NCI-H524 treated with DMSO at 0.1 percent for 48 hours (cell line): ENCODE measurements around the gene HLA-C.
"Not testable (repeated sequence)": the region's sequence is repeated elsewhere in the genome, so short reads cannot be mapped to it uniquely, and the experiment has no call there.

Experiments used
- DNase-seq: peaks from one replicate; lab custom pipeline; 2025; lab: John Stamatoyannopoulos, UW

Gene HLA-C

DNA sequence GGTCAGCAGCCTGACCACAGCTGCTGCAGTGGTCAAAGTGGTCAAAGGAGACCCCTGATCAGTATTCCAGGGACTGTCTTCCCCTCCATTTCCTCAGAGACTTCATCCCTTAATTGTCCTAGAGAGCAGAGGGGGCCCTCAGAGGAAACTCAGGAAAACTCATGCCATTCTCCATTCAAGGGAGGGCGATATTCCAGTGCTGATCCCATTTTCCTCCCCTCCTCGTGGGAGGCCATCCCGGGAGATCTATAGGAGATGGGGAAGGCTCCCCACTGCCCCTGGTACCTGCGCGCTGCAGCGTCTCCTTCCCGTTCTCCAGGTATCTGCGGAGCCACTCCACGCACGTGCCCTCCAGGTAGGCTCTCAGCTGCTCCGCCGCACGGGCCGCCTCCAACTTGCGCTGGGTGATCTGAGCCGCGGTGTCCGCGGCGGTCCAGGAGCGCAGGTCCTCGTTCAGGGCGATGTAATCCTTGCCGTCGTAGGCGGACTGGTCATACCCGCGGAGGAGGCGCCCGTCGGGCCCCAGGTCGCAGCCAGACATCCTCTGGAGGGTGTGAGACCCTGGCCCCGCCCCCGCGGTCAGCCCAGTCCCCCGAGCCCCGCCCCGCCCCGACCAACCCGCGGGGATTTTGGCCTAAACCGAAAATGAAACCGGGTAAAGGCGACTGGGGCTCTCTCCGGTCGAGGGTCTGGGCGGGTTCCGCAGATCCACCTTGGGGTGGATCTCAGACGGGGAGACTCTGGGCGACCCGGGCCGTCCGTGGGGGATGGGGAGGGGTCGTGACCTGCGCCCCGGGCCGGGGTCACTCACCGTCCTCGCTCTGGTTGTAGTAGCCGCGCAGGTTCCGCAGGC lies 878 bp downstream of the HLA-C start:
- DNase-seq, result no peak

DNA sequence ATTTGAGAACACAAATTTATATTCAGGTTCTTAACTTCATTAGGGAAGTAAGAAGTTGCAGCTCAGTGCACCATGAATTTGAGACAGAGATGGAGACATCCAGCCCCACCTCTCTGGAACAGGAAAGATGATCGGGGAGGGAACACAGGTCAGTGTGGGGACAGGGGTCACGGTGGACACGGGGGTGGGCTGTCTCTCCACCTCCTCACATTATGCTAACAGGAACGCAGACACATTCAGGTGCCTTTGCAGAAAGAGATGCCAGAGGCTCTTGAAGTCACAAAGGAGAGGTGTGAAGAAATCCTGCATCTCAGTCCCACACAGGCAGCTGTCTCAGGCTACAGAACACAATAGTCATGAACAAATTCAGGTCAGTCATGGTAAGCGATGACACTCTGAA lies 3.1 kb downstream of the HLA-C start:
- no peak for DNase-seq

DNA sequence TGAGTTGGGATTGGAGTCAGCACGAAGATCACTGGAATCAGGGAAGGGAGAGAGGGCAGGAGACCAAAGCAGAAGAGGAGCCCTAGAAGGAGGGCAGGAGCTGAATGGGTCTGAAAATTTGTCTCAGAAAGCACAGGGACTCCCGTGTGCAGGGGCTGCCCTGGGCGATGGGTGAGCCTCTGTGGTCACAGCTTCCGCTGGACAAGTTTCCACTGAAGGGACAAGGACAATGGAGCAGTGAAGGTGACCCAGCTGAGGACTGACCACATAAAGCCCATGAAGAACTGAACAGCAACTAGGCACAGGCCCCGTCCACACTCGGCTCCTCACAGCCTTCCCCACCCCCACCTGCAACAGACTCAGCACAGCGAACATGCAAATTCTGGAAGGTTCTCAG lies 3.5 kb downstream of the HLA-C start:
- no peak for DNase-seq

DNA sequence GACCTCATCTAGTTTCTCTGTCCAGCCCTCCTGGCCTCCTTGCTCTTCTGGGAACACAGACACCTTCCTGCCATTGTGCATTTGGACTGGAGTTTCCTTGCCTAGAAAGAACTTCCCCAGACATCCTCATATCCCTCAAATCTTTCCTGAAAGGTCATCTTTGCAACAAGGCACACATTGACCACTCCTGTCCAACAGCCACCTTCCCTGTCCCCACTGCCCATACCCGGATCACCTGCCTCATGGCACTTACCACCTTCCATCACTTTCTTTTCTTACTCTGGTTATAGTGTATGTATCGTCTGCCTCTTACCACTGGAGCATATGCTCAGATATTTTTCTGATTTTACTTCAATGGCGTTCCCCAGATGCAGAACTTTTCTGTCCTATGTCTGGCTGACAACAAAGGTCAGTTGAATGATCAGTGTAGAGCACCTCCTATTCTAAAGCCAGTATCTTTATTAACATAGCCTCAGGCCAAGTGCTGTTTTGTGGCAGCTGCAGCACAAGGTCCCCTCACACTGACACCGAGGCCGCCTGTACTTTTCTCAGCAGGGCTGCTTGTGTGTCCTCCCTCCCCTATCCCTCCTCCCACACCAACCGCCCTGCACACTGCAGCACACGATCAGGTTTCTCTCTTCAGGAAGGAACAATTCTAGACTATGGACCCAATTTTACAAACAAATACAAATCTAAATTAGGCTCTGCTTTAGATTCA lies 4.1 kb downstream of the HLA-C start:
- no peak for DNase-seq

DNA sequence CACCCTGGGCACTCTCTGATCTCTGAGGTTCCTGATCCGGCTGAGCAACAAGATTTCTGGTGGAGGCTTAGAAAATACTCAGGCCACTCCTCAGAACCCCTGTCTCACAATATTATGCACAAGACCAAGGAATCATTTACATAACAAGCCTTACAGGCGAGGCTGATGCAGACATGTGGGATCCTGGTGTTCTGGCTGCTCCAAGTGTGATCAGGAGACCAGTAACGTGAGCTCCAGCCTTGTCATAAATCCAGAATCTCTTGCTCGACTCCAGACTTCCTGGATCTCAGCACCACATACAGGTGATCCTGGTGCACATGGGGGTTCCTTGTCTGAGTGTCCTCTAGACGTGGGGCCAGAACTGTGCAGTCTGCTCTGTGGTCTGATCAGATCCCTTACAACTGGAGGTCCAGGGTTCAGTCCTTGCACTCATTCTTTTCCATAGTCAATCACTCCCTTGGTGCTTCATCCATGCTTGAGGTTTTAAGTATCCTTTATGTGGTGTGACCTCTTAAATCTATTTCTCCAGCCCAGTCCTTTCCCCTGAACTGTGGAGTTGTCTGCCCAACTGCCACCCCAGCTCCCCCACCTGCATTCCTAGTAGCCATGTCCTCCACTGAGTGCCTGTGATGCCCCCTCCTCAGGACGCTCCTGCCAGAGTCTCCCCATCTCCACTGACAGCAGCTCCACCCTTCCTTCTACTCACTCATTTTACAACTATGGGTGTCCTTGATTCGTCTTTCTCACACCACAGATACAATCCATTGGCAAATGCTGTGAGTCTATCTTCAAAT lies 5.1 kb downstream of the HLA-C start:
- no peak for DNase-seq

DNA sequence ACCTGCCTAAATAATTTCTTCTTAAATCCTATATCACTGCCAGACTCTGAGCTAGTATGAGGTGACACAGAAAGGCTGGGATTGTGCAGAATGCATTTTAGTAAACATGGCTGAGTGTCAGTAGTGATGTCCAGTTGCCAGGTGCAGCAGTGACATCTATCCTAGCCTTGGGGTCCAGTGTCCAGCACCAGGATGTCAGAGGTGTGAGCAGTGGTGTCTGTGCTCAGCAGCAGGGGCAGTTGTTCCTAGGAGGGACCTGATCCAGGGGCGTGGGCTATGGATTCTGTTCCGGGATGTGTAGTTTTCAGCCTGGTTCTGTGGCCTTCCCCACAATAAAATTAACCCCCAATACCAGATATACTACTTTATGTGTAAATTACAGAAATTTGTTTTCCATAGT lies 6.0 kb downstream of the HLA-C start:
- DNase-seq, result no peak

DNA sequence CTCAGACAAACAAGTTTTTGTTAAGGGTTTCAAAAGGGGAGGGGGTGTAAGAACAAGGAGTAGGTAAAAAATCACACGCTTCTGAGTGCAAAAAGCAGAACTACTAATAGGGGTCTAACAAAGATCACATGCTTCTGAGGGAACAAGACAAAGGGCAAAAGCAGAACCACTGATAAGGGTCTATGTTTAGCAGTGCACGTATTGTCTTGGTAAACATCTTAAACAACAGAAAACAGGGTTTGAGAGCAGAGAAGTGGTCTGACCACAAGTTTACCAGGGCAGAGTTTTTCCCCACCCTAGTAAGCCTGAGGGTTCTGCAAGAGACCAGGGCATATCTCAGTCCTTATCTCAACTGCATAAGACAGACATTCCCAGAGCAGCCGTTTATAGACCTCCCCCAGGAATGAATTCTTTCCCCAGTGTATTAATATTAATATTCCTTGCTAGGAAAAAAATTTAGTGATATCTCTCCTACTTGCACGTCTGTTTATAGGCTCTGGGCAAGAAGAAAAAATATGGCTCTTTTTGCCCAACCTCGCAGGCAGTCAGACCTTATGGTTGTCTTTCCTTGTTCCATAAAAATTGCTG lies 8.5 kb downstream of the HLA-C start:
- DNase-seq, result not testable (repeated sequence)

DNA sequence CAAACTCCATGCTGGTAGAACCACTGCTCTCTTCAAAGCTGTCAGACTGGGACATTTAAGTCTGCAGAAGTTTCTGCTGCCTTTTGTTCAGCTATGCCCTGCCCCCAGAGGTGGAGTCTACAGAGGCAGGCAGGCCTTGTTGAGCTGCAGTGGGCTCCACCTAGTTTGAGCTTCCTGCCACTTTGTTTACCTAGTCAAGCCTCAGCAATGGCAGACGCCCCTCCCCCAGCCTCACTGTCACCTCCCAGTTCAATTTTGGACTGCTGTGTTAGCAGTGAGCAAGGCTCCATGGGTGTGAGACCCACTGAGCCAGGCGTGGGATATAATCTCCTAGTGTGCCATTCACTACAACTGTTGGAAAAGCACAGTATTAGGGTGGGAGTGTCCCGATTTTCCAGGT lies 11.9 kb downstream of the HLA-C start:
- DNase-seq, result not testable (repeated sequence)

DNA sequence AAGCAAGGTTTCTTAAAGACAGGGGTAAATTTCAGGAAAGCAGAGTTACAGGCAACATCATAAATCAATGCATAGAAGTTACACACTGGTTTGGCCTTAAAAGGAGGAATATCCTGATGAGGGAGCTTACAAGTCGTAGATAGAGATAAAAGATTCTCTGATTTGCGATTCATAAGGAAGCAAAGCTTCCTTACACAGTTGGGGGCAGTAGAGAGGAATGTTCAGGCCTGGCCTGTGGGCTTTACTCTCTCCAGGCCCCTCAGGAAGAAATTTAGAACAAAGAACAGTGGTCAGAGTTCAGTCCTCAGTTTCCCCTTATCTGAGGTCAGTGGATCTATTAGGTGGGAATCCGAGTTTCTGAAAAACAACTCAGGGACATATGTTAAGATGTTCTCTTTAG lies 19.3 kb downstream of the HLA-C start:
- DNase-seq, result no peak

DNA sequence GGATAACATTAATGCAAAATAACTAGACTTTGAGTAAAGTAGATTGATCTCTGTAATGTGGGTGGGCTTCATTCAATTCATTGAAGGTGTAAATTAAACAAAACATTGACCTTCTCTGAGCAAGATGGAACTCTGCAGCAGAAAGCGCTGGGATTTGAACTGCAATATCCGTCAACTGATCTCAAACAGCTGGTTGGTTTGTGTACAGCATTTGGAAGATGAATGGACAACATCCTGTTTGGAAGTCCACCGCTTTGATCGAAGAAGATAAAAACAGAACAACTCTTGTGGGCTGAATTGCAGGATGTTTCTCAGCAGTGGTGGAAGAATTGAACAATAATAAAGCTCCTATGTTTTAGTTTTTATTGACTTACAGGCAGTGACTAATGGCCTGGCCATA lies 20.6 kb downstream of the HLA-C start:
- no peak for DNase-seq

DNA sequence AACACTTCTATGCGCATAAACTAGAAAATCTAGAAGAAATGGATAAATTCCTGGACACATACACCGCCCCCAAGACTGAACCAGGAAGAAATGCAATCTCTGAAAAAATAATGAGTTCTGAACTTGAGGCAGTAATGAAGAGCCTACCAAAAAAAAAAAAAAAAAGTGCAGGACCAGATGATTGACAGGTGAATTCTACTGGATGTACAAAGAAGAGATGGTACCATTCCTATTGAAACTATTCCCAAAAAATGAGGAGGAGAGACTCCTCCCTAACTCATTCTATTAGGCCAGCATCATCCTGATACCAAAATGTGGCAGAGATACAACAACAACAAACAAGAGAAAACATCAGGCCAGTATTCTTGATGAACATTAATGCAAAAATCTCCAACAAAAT lies 22.7 kb downstream of the HLA-C start:
- no peak for DNase-seq

DNA sequence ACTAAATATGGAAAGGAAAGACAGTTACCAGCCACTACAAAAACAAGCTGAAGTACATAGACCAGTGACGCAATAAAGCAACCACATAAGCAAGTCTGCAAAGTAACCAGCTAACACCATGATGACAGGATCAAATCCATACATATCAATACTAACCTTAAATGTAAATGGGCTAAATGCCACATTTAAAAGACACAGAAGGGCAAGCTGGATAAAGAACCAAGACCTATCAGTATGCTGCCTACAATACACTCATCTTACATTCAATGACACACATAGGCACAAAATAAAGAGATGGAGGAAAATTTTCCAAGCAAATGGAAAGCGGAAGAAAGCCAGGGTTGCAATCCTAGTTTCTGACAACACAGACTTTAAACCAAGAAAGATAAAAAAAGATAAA lies 24.1 kb downstream of the HLA-C start:
- DNase-seq, result no peak

DNA sequence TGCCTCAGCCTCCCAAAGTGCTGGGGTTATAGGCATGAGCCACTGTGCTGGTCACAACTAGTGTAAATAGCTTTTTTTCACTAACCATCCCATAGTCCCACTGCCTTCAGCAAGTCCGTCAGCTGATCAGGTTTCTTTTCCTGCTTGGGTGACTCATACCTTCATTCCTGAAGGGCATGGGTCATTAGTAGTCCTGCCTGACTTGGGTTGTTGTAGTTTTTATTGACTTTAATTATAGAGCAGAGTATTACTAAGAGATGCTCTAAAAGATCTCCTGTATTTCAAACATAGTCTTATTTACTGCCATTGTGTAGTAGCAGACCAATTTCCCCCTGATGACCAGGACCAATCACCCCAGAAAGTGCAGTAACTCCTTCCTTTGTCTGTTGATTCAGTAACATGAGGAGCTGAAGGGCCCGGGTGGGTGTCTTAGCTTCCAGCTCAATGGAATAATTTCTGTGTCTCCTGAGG lies 25.8 kb downstream of the HLA-C start:
- no peak for DNase-seq

DNA sequence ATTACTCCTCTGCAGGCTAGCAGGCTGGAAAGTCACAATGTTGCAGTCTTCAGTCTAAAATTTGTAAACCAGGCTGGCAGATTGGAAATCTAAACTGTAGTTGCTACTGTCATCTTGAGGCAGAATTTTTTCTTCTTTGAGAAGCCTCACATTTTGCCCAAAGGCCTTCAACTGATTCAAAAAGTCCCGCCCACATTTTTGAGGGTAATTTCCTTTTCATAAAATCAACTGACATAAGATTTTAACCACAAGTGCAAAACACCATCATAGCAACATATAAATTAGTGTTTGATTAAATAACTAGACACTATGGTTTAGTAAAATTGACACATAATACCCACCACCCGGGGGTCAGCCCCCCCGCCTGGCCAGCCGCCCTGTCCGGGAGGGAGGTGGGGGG lies 28.4 kb downstream of the HLA-C start:
- no peak for DNase-seq

DNA sequence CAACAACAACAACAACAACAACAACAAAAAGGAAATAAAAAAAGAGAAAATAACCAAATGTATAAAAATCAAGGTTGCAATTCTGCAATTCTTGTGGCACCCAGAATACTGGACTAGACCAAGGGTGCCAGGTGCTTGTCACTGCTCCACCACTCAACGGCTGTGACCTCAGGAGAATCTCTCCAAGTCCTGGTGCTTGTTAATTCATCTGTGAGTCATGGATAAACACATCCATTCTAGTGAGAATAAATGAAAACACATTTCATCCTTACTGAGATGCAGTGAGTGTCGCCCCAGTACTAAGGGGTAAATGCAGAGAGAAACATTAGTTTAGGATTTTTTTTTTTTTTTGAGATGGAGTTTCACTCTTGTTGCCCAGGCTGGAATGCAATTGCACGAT lies 32.0 kb downstream of the HLA-C start:
- no peak for DNase-seq

DNA sequence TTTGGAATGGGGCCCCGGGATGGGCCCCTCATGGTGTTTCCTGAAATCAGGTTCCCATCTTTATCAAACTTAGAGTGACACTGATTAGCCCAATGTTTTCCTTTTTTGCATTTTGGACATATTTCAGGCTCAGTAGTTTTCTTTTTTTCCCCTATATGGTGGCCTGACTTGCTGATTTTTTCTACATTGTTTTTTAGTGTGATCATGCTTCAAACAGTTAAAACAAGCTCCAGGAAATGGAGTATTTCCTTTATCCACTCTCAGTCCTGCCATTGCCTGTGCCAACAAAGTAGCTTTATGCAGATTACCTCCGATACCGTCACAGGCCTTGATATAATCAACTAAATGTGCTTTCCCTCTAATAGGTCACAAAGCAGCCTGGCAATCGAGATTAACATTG lies 37.8 kb downstream of the HLA-C start:
- not testable (repeated sequence) for DNase-seq

DNA sequence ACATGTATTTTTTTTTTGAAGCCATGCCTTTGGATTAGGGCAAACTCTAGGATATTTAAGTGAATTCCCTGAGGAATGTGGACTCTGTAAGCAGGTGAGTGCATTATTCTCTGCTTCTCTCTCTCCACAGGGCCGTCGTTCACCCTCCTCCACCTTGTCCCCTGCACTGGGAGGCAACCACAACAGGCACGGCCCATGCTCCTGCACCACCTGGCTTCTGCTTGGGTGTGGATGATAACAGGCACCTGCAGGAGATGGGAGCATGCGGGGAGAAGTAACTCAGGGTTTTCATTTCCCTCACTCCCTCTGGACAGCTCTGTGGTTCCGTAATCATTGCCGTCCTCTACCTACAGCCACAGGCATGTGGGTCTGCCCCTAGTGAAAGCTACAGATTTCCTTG lies 43.4 kb downstream of the HLA-C start:
- DNase-seq, result no peak

DNA sequence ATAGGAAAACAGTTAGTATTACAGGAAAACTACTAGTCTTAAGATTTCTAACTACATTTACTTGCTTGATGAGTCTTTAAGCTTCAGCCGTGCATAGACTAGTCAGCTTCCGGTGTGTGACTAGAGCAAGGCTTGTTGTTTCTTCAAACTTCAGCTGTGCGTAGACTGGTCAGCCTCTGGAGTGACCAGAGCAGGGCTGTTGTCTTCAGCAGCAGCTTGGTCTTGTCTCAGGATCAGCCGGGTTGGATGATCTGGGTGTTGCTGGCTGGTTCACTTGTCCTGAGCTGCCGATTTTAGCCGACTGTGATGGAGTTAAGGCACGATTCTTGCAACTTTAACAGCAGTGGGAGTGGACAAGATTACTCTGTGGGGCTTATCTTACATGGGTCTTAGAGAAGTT lies 44.7 kb downstream of the HLA-C start:
- no peak for DNase-seq

DNA sequence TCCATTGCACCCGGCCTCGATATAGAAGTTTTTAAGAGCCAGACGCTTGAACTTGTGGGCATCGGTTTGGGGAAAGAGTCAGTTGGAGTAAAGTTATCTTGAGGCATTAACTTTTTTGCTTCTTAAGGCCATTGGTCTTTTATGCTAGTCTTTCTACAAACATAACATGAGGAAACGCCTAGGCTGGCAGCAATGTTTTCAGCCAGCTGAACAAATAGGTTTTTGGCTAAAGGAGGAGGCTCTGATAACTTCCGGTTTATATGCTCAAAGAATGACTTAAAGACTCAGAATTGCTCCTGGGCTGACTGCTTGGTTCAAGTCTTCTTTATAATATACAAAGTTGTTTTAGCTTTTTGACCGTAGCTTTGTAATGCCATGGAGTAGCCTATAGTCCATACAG lies 46.2 kb downstream of the HLA-C start:
- no peak for DNase-seq

DNA sequence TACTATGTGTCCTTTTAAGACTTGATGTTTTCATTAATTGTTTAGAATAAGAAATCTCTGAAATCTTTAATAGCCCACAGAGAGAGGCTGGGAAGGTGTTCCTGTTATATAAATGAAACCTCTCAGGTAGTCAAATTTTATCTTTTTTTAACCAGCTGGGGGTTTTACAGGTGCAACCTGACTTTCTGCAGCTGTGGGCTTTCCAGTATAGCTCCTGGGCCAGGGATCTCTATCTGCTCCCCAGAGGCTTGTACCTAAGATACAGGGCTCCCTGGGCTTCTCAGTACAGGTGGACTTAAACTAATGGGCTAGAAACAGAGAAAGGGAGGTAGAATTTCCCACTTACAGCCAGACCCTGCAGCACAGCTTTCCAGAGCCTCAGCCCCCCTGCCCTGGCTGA lies 49.4 kb downstream of the HLA-C start:
- no peak for DNase-seq
